ENCODE data around the gene PRDM16. TPM values are rescaled to one million over a fixed set of nuclear protein-coding genes. Genes with fewer than 3 reads are reported as not detected.

Gene PRDM16
- total RNA-seq, 1 experiment from 2014 or later = 6.1 TPM

DNA sequence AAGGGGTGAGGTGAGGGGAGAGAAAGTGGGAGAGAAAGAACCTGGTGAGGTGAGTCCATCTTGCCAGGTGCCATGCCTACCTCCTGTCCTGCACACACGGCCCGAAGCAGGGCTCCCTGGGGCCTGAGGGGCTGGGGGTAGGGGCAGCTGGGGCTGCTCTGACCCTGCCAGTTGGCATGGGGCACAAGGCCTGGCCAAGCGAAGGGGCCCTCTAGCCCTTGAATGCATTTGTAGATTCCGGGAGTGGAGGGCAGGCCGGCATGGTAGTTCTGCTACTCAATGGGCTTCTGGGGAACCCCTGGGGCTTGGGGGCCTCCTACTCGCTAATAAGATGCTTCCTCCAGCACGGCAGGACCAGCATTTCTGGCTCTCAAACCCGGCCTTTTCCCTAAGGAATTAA lies 3.6 kb upstream of the PRDM16 start:
- Histone ChIP-seq H3K4me2 (ENCODE audit: low read length) (no peak overlapping the region), H3K36me3 (ENCODE audit: control insufficient read depth in 1 of 2, insufficient read depth in 2 of 2, low read length in 2 of 2) (no peaks in the 10 kb centered on the region), H3K4me1 (ENCODE audit: control insufficient read depth in 1 of 2, insufficient read depth in 2 of 2, low read length in 2 of 2) (no peaks in the 10 kb centered on the region; a peak in 1 of 4 replicates), H3K9me2 (ENCODE audit: insufficient read depth) (no peaks in the 10 kb centered on the region), H3K9me3 (ENCODE audit: control insufficient read depth in 1 of 2, insufficient read depth in 1 of 2, low read depth in 1 of 2, low read length in 2 of 2) (no peaks in the 10 kb centered on the region), H3K27me3 (ENCODE audit: insufficient read depth, low read length) (no peaks in the 10 kb centered on the region), H3K4me3 (replicated peaks in 1 of 2; ENCODE audit: low read depth in 1 of 2, low read length in 2 of 2) (no peak overlapping the region), H3K27ac (ENCODE audit: low read depth, low read length) (no peak overlapping the region), H2AFZ (ENCODE audit: low read depth, low read length, poor library complexity, severe bottlenecking) (no peak overlapping the region), H3K79me2 (ENCODE audit: insufficient read depth, low read length) (no peaks in the 10 kb centered on the region), H3K9ac (ENCODE audit: low read length) (no peak overlapping the region), H4K20me1 (ENCODE audit: insufficient read depth) (no peaks in the 10 kb centered on the region)
- CTCF ChIA-PET = no interaction called here
- POLR2A ChIA-PET = no interaction called here
- TF ChIP-seq, protein P1, sequence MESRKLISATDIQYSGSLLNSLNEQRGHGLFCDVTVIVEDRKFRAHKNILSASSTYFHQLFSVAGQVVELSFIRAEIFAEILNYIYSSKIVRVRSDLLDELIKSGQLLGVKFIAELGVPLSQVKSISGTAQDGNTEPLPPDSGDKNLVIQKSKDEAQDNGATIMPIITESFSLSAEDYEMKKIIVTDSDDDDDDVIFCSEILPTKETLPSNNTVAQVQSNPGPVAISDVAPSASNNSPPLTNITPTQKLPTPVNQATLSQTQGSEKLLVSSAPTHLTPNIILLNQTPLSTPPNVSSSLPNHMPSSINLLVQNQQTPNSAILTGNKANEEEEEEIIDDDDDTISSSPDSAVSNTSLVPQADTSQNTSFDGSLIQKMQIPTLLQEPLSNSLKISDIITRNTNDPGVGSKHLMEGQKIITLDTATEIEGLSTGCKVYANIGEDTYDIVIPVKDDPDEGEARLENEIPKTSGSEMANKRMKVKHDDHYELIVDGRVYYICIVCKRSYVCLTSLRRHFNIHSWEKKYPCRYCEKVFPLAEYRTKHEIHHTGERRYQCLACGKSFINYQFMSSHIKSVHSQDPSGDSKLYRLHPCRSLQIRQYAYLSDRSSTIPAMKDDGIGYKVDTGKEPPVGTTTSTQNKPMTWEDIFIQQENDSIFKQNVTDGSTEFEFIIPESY (IDR thresholded peaks at IDR 0.05; ENCODE audit: extremely low read depth, insufficient replicate concordance, low read length) = no peak
- no peak for TF ChIP-seq SRF (IDR thresholded peaks at IDR 0.05; ENCODE audit: low read depth)
- TF ChIP-seq JUND (IDR thresholded peaks at IDR 0.05) = no peak
- TF ChIP-seq, protein P2, sequence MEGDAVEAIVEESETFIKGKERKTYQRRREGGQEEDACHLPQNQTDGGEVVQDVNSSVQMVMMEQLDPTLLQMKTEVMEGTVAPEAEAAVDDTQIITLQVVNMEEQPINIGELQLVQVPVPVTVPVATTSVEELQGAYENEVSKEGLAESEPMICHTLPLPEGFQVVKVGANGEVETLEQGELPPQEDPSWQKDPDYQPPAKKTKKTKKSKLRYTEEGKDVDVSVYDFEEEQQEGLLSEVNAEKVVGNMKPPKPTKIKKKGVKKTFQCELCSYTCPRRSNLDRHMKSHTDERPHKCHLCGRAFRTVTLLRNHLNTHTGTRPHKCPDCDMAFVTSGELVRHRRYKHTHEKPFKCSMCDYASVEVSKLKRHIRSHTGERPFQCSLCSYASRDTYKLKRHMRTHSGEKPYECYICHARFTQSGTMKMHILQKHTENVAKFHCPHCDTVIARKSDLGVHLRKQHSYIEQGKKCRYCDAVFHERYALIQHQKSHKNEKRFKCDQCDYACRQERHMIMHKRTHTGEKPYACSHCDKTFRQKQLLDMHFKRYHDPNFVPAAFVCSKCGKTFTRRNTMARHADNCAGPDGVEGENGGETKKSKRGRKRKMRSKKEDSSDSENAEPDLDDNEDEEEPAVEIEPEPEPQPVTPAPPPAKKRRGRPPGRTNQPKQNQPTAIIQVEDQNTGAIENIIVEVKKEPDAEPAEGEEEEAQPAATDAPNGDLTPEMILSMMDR (IDR thresholded peaks at IDR 0.05 in 2 of 3, conservative IDR thresholded peaks at IDR 0.05 in 1 of 3; ENCODE audit: borderline replicate concordance in 1 of 3, insufficient read depth in 1 of 3, low read depth in 2 of 3, low read length in 2 of 3) = no peak
- TF ChIP-seq CEBPB (IDR thresholded peaks at IDR 0.05; ENCODE audit: low read depth) = no peak
- TF ChIP-seq ELF1 (IDR thresholded peaks at IDR 0.05; ENCODE audit: borderline replicate concordance, low read depth) = no peak
- no peak for TF ChIP-seq TCF7L2 (IDR thresholded peaks at IDR 0.05; ENCODE audit: borderline replicate concordance, extremely low read depth, insufficient read depth, insufficient read length)
- TF ChIP-seq FOSL1 (IDR thresholded peaks at IDR 0.05; ENCODE audit: low read depth) = no peak
- TF ChIP-seq, protein P3, sequence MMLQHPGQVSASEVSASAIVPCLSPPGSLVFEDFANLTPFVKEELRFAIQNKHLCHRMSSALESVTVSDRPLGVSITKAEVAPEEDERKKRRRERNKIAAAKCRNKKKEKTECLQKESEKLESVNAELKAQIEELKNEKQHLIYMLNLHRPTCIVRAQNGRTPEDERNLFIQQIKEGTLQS (IDR thresholded peaks at IDR 0.05) = no peak
- no peak for TF ChIP-seq ZNF274 (IDR thresholded peaks at IDR 0.05; ENCODE audit: low read depth, low read length)
- TF ChIP-seq ZFX (IDR thresholded peaks at IDR 0.05) = no peak
- no peak for TF ChIP-seq EZH2 (IDR thresholded peaks at IDR 0.05)
- no peak for TF ChIP-seq EGR1 (IDR thresholded peaks at IDR 0.05; ENCODE audit: low read depth)
- DNase-seq (ENCODE audit: low read depth, low spot score) (no peak), ATAC-seq (no peak)
- intact Hi-C loops (cut with micrococcal nuclease) = no loop called here
- RAD21 ChIA-PET (ENCODE audit: low non-redundant PET in 1 of 2, low total read pairs in 2 of 2, uncharacterized antibody in 2 of 2, unreplicated experiment in 2 of 2) = no interaction called here
- BruUV-seq (replicated peaks) = no TSS peak
